Measurements from ENCODE around the gene CEP128.

The CEP128 gene

GRCh38 chr14:80850197-80850814 lies 91.2 kb downstream of the CEP128 start:
- H3K36me3 ChIP-seq (replicated peaks; ENCODE audit: low read depth, low read length), result no peaks in the 10 kb centered on the region
- no peak overlapping the region for H3K4me2 ChIP-seq (ENCODE audit: low read length)
- H3K4me1 ChIP-seq (ENCODE audit: low read length), result no peaks in the 10 kb centered on the region
- TF ChIP-seq EZH2phosphoT487 (IDR thresholded peaks at IDR 0.05; ENCODE audit: low read depth) (no peak), CTCF (IDR thresholded peaks at IDR 0.05; ENCODE audit: low read depth, low read length) (peak; percentile 85)
- no peaks in the 10 kb centered on the region for H3K79me2 ChIP-seq (ENCODE audit: low read length)
- no peaks in the 10 kb centered on the region for H3K9me3 ChIP-seq (ENCODE audit: insufficient read depth, low read length)
- H3K4me3 ChIP-seq (ENCODE audit: low read length), result no peak overlapping the region
- no peak overlapping the region for H2AFZ ChIP-seq (ENCODE audit: low read depth, low read length)
- no peaks in the 10 kb centered on the region for H3K27me3 ChIP-seq (ENCODE audit: low read depth, low read length)
- H4K20me1 ChIP-seq (ENCODE audit: insufficient read depth, low read length), result no peaks in the 10 kb centered on the region
- no peak overlapping the region for H3K27ac ChIP-seq (ENCODE audit: low read length)
- H3K9ac ChIP-seq (ENCODE audit: low read length), result no peak overlapping the region

GRCh38 chr14:80847070-80847469 lies 94.5 kb downstream of the CEP128 start:
- Histone ChIP-seq H3K27ac (ENCODE audit: low read length) (no peak overlapping the region), H3K4me3 (ENCODE audit: low read length) (no peak overlapping the region), H3K27me3 (ENCODE audit: low read depth, low read length) (no peaks in the 10 kb centered on the region), H4K20me1 (ENCODE audit: insufficient read depth, low read length) (no peaks in the 10 kb centered on the region), H3K9ac (ENCODE audit: low read length) (no peak overlapping the region), H3K9me3 (ENCODE audit: insufficient read depth, low read length) (no peaks in the 10 kb centered on the region), H3K36me3 (replicated peaks; ENCODE audit: low read depth, low read length) (no peaks in the 10 kb centered on the region), H3K4me2 (ENCODE audit: low read length) (no peak overlapping the region), H2AFZ (ENCODE audit: low read depth, low read length) (no peak overlapping the region), H3K4me1 (ENCODE audit: low read length) (no peaks in the 10 kb centered on the region), H3K79me2 (ENCODE audit: low read length) (no peaks in the 10 kb centered on the region)
- TF ChIP-seq CTCF (IDR thresholded peaks at IDR 0.05; ENCODE audit: low read depth, low read length) (no peak), EZH2phosphoT487 (IDR thresholded peaks at IDR 0.05; ENCODE audit: low read depth) (no peak)

GRCh38 chr14:80845856-80846255 lies 95.7 kb downstream of the CEP128 start:
- H3K79me2 ChIP-seq (ENCODE audit: low read length), result no peaks in the 10 kb centered on the region
- no peak overlapping the region for H2AFZ ChIP-seq (ENCODE audit: low read depth, low read length)
- no peaks in the 10 kb centered on the region for H3K4me1 ChIP-seq (ENCODE audit: low read length)
- H3K4me2 ChIP-seq (ENCODE audit: low read length), result no peak overlapping the region
- H3K9ac ChIP-seq (ENCODE audit: low read length), result no peak overlapping the region
- H3K4me3 ChIP-seq (ENCODE audit: low read length), result no peak overlapping the region
- H3K27ac ChIP-seq (ENCODE audit: low read length), result no peak overlapping the region
- TF ChIP-seq CTCF (IDR thresholded peaks at IDR 0.05; ENCODE audit: low read depth, low read length), result no peak
- H3K36me3 ChIP-seq (replicated peaks; ENCODE audit: low read depth, low read length), result no peaks in the 10 kb centered on the region
- H4K20me1 ChIP-seq (ENCODE audit: insufficient read depth, low read length), result no peaks in the 10 kb centered on the region
- H3K9me3 ChIP-seq (ENCODE audit: insufficient read depth, low read length), result no peaks in the 10 kb centered on the region
- H3K27me3 ChIP-seq (ENCODE audit: low read depth, low read length), result no peaks in the 10 kb centered on the region

GRCh38 chr14:80844872-80845271 lies 96.7 kb downstream of the CEP128 start:
- no peak overlapping the region for H3K4me2 ChIP-seq (ENCODE audit: low read length)
- H3K79me2 ChIP-seq (ENCODE audit: low read length), result no peaks in the 10 kb centered on the region
- TF ChIP-seq CTCF (IDR thresholded peaks at IDR 0.05; ENCODE audit: low read depth, low read length), result no peak
- no peak for TF ChIP-seq EZH2phosphoT487 (IDR thresholded peaks at IDR 0.05; ENCODE audit: low read depth)

More at GRCh38 chr14:80844872-80845271, 96.7 kb downstream of the CEP128 start:
- Histone ChIP-seq H3K4me3 (ENCODE audit: low read length) (no peak overlapping the region), H4K20me1 (ENCODE audit: insufficient read depth, low read length) (no peaks in the 10 kb centered on the region), H3K36me3 (replicated peaks; ENCODE audit: low read depth, low read length) (no peaks in the 10 kb centered on the region), H2AFZ (ENCODE audit: low read depth, low read length) (no peak overlapping the region), H3K9me3 (ENCODE audit: insufficient read depth, low read length) (no peaks in the 10 kb centered on the region), H3K27ac (ENCODE audit: low read length) (no peak overlapping the region), H3K4me1 (ENCODE audit: low read length) (no peaks in the 10 kb centered on the region), H3K9ac (ENCODE audit: low read length) (no peak overlapping the region), H3K27me3 (ENCODE audit: low read depth, low read length) (no peaks in the 10 kb centered on the region)
